ENCODE measurements around the gene SLC16A3. TPM values are rescaled to one million over a fixed set of nuclear protein-coding genes. Genes with fewer than 3 reads are reported as not detected.

SLC16A3 gene
- total and polyA plus RNA-seq, 9 of the 15 experiments (the other 6 are each of a cell fraction or from before 2014, with no cell fraction given), result 0.11 to 5.4 (median 1.2) TPM; not detected in 2

GRCh38 chr17:82232876-82233785 is 4.3 kb downstream of the SLC16A3 start:
- Histone ChIP-seq H3K27ac (ENCODE audit: extremely low read depth, low read depth, low read length) (no peak overlapping the region; the same call in 2 of the 3 replicates), H3K36me3 (ENCODE audit: control insufficient read depth, insufficient read depth, low read length) (no peaks in the 10 kb centered on the region), H4K20me1 (replicated peaks; ENCODE audit: control insufficient read depth, insufficient read depth, low read length) (no peaks in the 10 kb centered on the region), H3K9ac (ENCODE audit: insufficient read depth in 1 of 2, low read depth in 2 of 2, low read length in 2 of 2) (no peak overlapping the region), H3K27me3 (ENCODE audit: control insufficient read depth in 2 of 2, insufficient read depth in 2 of 2, low read length in 2 of 2) (no peaks in the 10 kb centered on the region), H2AFZ (ENCODE audit: low read depth, low read length) (no peak overlapping the region), H3K79me2 (ENCODE audit: control insufficient read depth, insufficient read depth, low read length) (peaks cover 3% of the 10 kb centered on the region; the same call in 1 of the 3 replicates), H3K4me3 (no peak overlapping the region), H3K4me1 (replicated peaks in 1 of 2; ENCODE audit: control insufficient read depth in 2 of 2, insufficient read depth in 2 of 2, low read length in 2 of 2) (peaks cover 35 to 94% of the 10 kb centered on the region in 2 experiments), H3K9me1 (ENCODE audit: control insufficient read depth, insufficient read depth, low read length) (no peaks in the 10 kb centered on the region), H3K9me3 (replicated peaks; ENCODE audit: control insufficient read depth, insufficient read depth, low read depth, low read length) (no peaks in the 10 kb centered on the region), H3K4me2 (ENCODE audit: insufficient read depth, low read length) (no peak overlapping the region; the same call in 1 of the 2 replicates)
- no peak for DNase-seq (ENCODE audit: extremely low read depth in 1 of 4, low spot score in 3 of 4)
- WGBS (ENCODE audit: insufficient coverage, low coverage, missing lambda C conversion rate), result 80% methylated on average over 14 of the region's 21 CpGs
- TF ChIP-seq, protein P1, sequence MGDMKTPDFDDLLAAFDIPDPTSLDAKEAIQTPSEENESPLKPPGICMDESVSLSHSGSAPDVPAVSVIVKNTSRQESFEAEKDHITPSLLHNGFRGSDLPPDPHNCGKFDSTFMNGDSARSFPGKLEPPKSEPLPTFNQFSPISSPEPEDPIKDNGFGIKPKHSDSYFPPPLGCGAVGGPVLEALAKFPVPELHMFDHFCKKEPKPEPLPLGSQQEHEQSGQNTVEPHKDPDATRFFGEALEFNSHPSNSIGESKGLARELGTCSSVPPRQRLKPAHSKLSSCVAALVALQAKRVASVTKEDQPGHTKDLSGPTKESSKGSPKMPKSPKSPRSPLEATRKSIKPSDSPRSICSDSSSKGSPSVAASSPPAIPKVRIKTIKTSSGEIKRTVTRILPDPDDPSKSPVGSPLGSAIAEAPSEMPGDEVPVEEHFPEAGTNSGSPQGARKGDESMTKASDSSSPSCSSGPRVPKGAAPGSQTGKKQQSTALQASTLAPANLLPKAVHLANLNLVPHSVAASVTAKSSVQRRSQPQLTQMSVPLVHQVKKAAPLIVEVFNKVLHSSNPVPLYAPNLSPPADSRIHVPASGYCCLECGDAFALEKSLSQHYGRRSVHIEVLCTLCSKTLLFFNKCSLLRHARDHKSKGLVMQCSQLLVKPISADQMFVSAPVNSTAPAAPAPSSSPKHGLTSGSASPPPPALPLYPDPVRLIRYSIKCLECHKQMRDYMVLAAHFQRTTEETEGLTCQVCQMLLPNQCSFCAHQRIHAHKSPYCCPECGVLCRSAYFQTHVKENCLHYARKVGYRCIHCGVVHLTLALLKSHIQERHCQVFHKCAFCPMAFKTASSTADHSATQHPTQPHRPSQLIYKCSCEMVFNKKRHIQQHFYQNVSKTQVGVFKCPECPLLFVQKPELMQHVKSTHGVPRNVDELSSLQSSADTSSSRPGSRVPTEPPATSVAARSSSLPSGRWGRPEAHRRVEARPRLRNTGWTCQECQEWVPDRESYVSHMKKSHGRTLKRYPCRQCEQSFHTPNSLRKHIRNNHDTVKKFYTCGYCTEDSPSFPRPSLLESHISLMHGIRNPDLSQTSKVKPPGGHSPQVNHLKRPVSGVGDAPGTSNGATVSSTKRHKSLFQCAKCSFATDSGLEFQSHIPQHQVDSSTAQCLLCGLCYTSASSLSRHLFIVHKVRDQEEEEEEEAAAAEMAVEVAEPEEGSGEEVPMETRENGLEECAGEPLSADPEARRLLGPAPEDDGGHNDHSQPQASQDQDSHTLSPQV (IDR thresholded peaks at IDR 0.05), result 0 out of 2 replicates have a peak, but pooled peaks have one; percentile 38
- no peak for TF ChIP-seq HDAC6 (IDR thresholded peaks at IDR 0.05; ENCODE audit: low read depth, low read length)
- FAIRE-seq, result no peak
- intact Hi-C loops (cut with micrococcal nuclease) (no loop called here), in situ Hi-C loops (cut with MboI) (no loop called here)
- no TSS peak for BruUV-seq (replicated peaks)
- CTCF ChIA-PET (ENCODE audit: low intra/inter-chr PET ratio), result interaction anchor here (0.8 kb wide), 1 partner anchor 89 kb away, joined by 3 read pairs; no protein-coding TSS in a partner anchor
- POLR2A ChIA-PET, result interaction anchor here (1.2 kb wide), 1 partner anchor 60 kb away, joined by 4 read pairs; no protein-coding TSS in a partner anchor
- no peak for ATAC-seq
